SK-N-MC (cell line): ENCODE results near the gene E2F4.

Source experiments
- EZH2 ChIP-seq: fragments of 200-600 bp; sonication (generic); IDR thresholded peaks from one replicate; pipeline ENCODE4 v1.6.1; 2017; ENCODE audit warnings: antibody characterized with exemption
- FOXP2 ChIP-seq: optimal IDR thresholded peaks from 2 replicates; pipeline ENCODE3; 2011; ENCODE audit warnings: mild to moderate bottlenecking, moderate library complexity; ENCODE audit not compliant: insufficient read depth; ENCODE audit errors: extremely low read length, control extremely low read depth
- POLR2AphosphoS5 ChIP-seq: IDR thresholded peaks from 2 replicates; pipeline ENCODE4 v1.6.1; 2012; ENCODE audit warnings: mild to moderate bottlenecking, low read depth, low read length, borderline replicate concordance

GRCh38 chr16:67210069-67210937 lies 18.3 kb downstream of the E2F4 start:
- TF ChIP-seq EZH2 (no peak), POLR2AphosphoS5 (no peak), FOXP2 (no peak)
